Stimulated activated CD8-positive, alpha-beta memory T cell treated with anti-CD3 and anti-CD28 coated beads, Interleukin-7, amount 100 ng/mL, for 48 hours (primary cell): ENCODE data around the gene NFIX.

Experiments
- DNase-seq, 2 donors: peaks; one replicate each; pipeline ENCODE4 v3.0.0-alpha.2; 2020; ENCODE audit warnings: low read depth in 1 of 2; ENCODE audit errors: extremely low read depth in 1 of 2

NFIX gene

DNA sequence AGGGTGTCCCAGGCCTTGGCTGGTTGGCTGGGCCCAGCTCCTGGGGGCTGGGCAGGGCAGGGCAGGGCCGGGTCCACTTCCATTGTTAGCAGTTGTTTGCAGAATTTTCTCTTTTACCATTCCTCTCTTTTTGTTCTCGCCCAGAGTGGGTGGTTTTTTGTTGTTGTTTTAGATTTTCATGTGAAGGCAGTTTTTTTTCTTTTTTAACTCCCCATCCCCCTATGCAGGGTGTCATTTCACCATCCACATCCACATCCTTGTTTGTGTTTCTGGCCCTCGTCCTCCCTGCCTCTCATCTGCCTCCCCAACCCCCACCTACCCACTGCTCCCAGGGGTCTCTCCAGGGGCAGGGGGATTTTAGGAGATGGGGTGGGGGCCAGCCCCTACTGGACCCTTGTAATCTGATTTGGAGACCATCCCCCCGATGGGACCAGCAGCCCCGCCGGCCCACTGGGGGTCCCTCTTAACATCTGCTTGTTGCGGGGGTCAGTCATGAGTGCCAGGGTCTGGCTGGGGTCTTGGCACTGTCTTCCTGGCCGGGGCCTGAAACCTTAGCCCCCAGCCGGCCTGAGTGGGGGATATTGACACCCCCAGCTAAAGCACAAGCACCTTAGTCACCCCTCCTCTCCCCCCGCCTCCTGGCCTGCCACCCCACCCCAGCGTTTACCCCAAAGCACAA lies 144.5 kb downstream of the NFIX start:
- DNase-seq = no peak

GRCh38 chr19:13146763-13147563 lies 151.7 kb downstream of the NFIX start:
- DNase-seq = no peak
